ACC112 (cell line): ENCODE data around the gene RAP1GAP2.
"Not testable (repeated sequence)": the region's sequence is repeated elsewhere in the genome, so short reads cannot be mapped to it uniquely, and the experiment has no call there.

Experiments
- H2AFZ ChIP-seq: fragments of 200-600 bp; sonication (generic); one replicate; pipeline ENCODE4 v1.6.0; 2017; ENCODE audit warnings: antibody characterized with exemption, low read length; ENCODE audit not compliant: unreplicated experiment
- H3K27ac ChIP-seq: fragments of 200-600 bp; sonication (generic); 2 replicates; pipeline ENCODE4 v1.5.1; 2014; ENCODE audit warnings: low read depth, mild to moderate bottlenecking, antibody characterized with exemption, low read length, moderate library complexity
- H3K27me3 ChIP-seq: fragments of 200-600 bp; sonication (generic); 2 replicates; pipeline ENCODE4 v1.6.1; 2014; ENCODE audit warnings: mild to moderate bottlenecking, antibody characterized with exemption, low read length, moderate library complexity, mixed read lengths; ENCODE audit not compliant: insufficient read depth
- H3K36me3 ChIP-seq: fragments of 200-600 bp; sonication (generic); 2 replicates; pipeline ENCODE4 v1.6.1; 2016; ENCODE audit warnings: mild to moderate bottlenecking, antibody characterized with exemption, low read length, moderate library complexity, mixed read lengths; ENCODE audit not compliant: insufficient read depth
- H3K4me1 ChIP-seq: fragments of 200-600 bp; sonication (generic); one replicate; pipeline ENCODE4 v1.6.1; 2016; ENCODE audit warnings: low read length, mixed read lengths; ENCODE audit not compliant: insufficient read depth, unreplicated experiment, control insufficient read depth
- H3K4me3 ChIP-seq: fragments of 200-600 bp; sonication (generic); 2 replicates; pipeline ENCODE4 v1.5.1; 2014; ENCODE audit warnings: mild to moderate bottlenecking, low read depth, low read length
- H3K79me2 ChIP-seq: fragments of 200-600 bp; sonication (generic); one replicate; pipeline ENCODE4 v1.6.0; 2016; ENCODE audit warnings: low read length; ENCODE audit not compliant: control insufficient read depth, unreplicated experiment, insufficient read depth

The RAP1GAP2 gene

GRCh38 chr17:2777242-2777867, 18.9 kb upstream of the RAP1GAP2 start:
- H3K36me3 ChIP-seq = no peaks in the 10 kb centered on the region
- no peaks in the 10 kb centered on the region for H3K79me2 ChIP-seq
- H3K4me3 ChIP-seq = 0 out of 2 replicates have a peak overlapping the region, but pooled peaks have one; percentile 58
- peaks cover 6% of the 10 kb centered on the region for H3K4me1 ChIP-seq
- peaks cover 52% of the 10 kb centered on the region for H3K27me3 ChIP-seq
- H2AFZ ChIP-seq = no peak overlapping the region
- H3K27ac ChIP-seq = no peak overlapping the region

GRCh38 chr17:2778489-2778888, 17.7 kb upstream of the RAP1GAP2 start:
- peaks cover 46% of the 10 kb centered on the region for H3K27me3 ChIP-seq
- H3K36me3 ChIP-seq = no peaks in the 10 kb centered on the region
- peaks cover 6% of the 10 kb centered on the region for H3K4me1 ChIP-seq
- no peak overlapping the region for H2AFZ ChIP-seq
- H3K27ac ChIP-seq = no peak overlapping the region
- no peak overlapping the region for H3K4me3 ChIP-seq
- H3K79me2 ChIP-seq = no peaks in the 10 kb centered on the region

- H3K27me3 ChIP-seq = peaks cover 40% of the 10 kb centered on the region
- no peak overlapping the region for H3K4me3 ChIP-seq
- no peaks in the 10 kb centered on the region for H3K79me2 ChIP-seq
- no peak overlapping the region for H2AFZ ChIP-seq
- no peaks in the 10 kb centered on the region for H3K36me3 ChIP-seq
- peaks cover 6% of the 10 kb centered on the region for H3K4me1 ChIP-seq
- H3K27ac ChIP-seq = no peak overlapping the region
Observed at GRCh38 chr17:2779545-2779944, 16.7 kb upstream of the RAP1GAP2 start.

- no peaks in the 10 kb centered on the region for H3K79me2 ChIP-seq
- H3K36me3 ChIP-seq = no peaks in the 10 kb centered on the region
- no peak overlapping the region for H3K27ac ChIP-seq
- peaks cover 6% of the 10 kb centered on the region for H3K4me1 ChIP-seq
- H2AFZ ChIP-seq = no peak overlapping the region
- H3K4me3 ChIP-seq = no peak overlapping the region
- H3K27me3 ChIP-seq = peaks cover 35% of the 10 kb centered on the region
Observed at GRCh38 chr17:2780256-2780655, 16.0 kb upstream of the RAP1GAP2 start.

GRCh38 chr17:2780931-2781454, 15.2 kb upstream of the RAP1GAP2 start:
- Histone ChIP-seq H3K27ac (no peak overlapping the region), H2AFZ (no peak overlapping the region), H3K27me3 (peaks cover 28% of the 10 kb centered on the region), H3K79me2 (no peaks in the 10 kb centered on the region), H3K36me3 (no peaks in the 10 kb centered on the region), H3K4me3 (no peak overlapping the region), H3K4me1 (peaks cover 6% of the 10 kb centered on the region)

- H3K27ac ChIP-seq, H3K4me1 ChIP-seq, H3K4me3 ChIP-seq, H3K36me3 ChIP-seq, H2AFZ ChIP-seq, H3K79me2 ChIP-seq: not testable (repeated sequence)
- peaks cover 23% of the 10 kb centered on the region for H3K27me3 ChIP-seq
Observed at GRCh38 chr17:2781598-2781997, 14.6 kb upstream of the RAP1GAP2 start.

GRCh38 chr17:2782055-2782454, 14.2 kb upstream of the RAP1GAP2 start:
- peaks cover 6% of the 10 kb centered on the region for H3K4me1 ChIP-seq
- H3K27me3 ChIP-seq = peaks cover 19% of the 10 kb centered on the region
- H3K36me3 ChIP-seq = no peaks in the 10 kb centered on the region
- H3K79me2 ChIP-seq = no peaks in the 10 kb centered on the region
- H2AFZ ChIP-seq = no peak overlapping the region
- no peak overlapping the region for H3K4me3 ChIP-seq
- H3K27ac ChIP-seq = no peak overlapping the region

GRCh38 chr17:2783310-2784030, 12.8 kb upstream of the RAP1GAP2 start:
- Histone ChIP-seq H3K27ac (no peak overlapping the region), H3K36me3 (no peaks in the 10 kb centered on the region), H2AFZ (no peak overlapping the region), H3K4me1 (peaks cover 6% of the 10 kb centered on the region), H3K4me3 (no peak overlapping the region), H3K79me2 (no peaks in the 10 kb centered on the region), H3K27me3 (peaks cover 8% of the 10 kb centered on the region)

- peaks cover 6% of the 10 kb centered on the region for H3K4me1 ChIP-seq
- no peaks in the 10 kb centered on the region for H3K27me3 ChIP-seq
- no peak overlapping the region for H2AFZ ChIP-seq
- H3K4me3 ChIP-seq = no peak overlapping the region
- no peak overlapping the region for H3K27ac ChIP-seq
- no peaks in the 10 kb centered on the region for H3K79me2 ChIP-seq
- no peaks in the 10 kb centered on the region for H3K36me3 ChIP-seq
Observed at GRCh38 chr17:2784864-2785263, 11.4 kb upstream of the RAP1GAP2 start.

GRCh38 chr17:2785376-2785775, 10.9 kb upstream of the RAP1GAP2 start:
- peak overlapping the region; percentile 25 for H2AFZ ChIP-seq
- not testable (repeated sequence) for H3K27ac ChIP-seq, H3K4me3 ChIP-seq, H3K4me1 ChIP-seq, H3K79me2 ChIP-seq, H3K27me3 ChIP-seq, H3K36me3 ChIP-seq
